ENCODE measurements around the gene C2orf68.

GRCh38 chr2:85558160-85558559 lies 53.7 kb downstream of the C2orf68 start:
- TF ChIP-seq CTCF (optimal IDR thresholded peaks at IDR 0.05 in 1 of 3, IDR thresholded peaks at IDR 0.05 in 1 of 3, conservative IDR thresholded peaks at IDR 0.05 in 1 of 3; ENCODE audit: extremely low read depth in 1 of 3, insufficient read depth in 2 of 3, low read length in 3 of 3): no peak
- no peak for TF ChIP-seq EZH2 (IDR thresholded peaks at IDR 0.05; ENCODE audit: low read length)

Data from keratinocyte (primary cell).